PC-3 (cell line): ENCODE results near the gene RPAP2. TPM values are rescaled to one million over a fixed set of nuclear protein-coding genes. Genes with fewer than 3 reads are reported as not detected.

Experiments used
- ATAC-seq: fragments of 200-7000 bp; cut with Tn5 transposase; 2 replicates; pipeline ENCODE4 v1.9.1; 2020; ENCODE audit warnings: mild to moderate bottlenecking, moderate library complexity
- BruUV-seq: library from RNA; stranded (reverse); fragments of 400-500 nt; replicated peaks from 2 replicates; lab custom pipeline; 2021; lab: Mats Ljungman, UMichigan
- CTCF ChIA-PET: fragments of 300-600 bp; sonication (Branson Sonifier 250); formaldehyde crosslinking; loops from one replicate; lab custom pipeline; 2022; ENCODE audit warnings: antibody characterized with exemption; lab: Charles Lee
- POLR2A ChIA-PET: fragments of 300-600 bp; sonication (Branson Sonifier 250); formaldehyde crosslinking; loops from one replicate; lab custom pipeline; 2022; ENCODE audit warnings: antibody characterized with exemption; ENCODE audit not compliant: unreplicated experiment; lab: Charles Lee
- DNase-seq: peaks from one replicate; pipeline ENCODE4 v3.0.0-alpha.2; 2015
- H2AFZ ChIP-seq: fragments of 300-600 bp; sonication (generic); 2 replicates; pipeline ENCODE4 v1.6.0; 2016; ENCODE audit warnings: antibody characterized with exemption, low read length
- H3F3A ChIP-seq: fragments of 300-600 bp; sonication (generic); one replicate; pipeline ENCODE4 v1.6.0; 2017; ENCODE audit warnings: antibody characterized with exemption, low read length, control low read depth, mild to moderate bottlenecking; ENCODE audit not compliant: unreplicated experiment
- H3K27ac ChIP-seq: fragments of 300-600 bp; sonication (generic); 2 replicates; pipeline ENCODE4 v1.5.1; 2016; ENCODE audit warnings: mild to moderate bottlenecking, low read length
- H3K27me3 ChIP-seq: fragments of 300-600 bp; sonication (generic); 2 replicates; pipeline ENCODE4 v1.6.1; 2016; ENCODE audit warnings: low read length, mixed read lengths
- H3K36me3 ChIP-seq: fragments of 300-600 bp; sonication (generic); 2 replicates; pipeline ENCODE4 v1.6.1; 2016; ENCODE audit warnings: low read depth, mixed run types, low read length, mixed read lengths
- H3K4me1 ChIP-seq: fragments of 300-600 bp; sonication (generic); 2 replicates; pipeline ENCODE4 v1.5.1; 2016; ENCODE audit warnings: low read length; ENCODE audit not compliant: insufficient read depth
- H3K4me2 ChIP-seq: fragments of 300-600 bp; sonication (generic); 2 replicates; pipeline ENCODE4 v1.6.0; 2016; ENCODE audit warnings: low read length
- H3K4me3 ChIP-seq: fragments of 300-600 bp; sonication (generic); 2 replicates; pipeline ENCODE4 v1.5.1; 2016; ENCODE audit warnings: mild to moderate bottlenecking, low read length, mixed read lengths
- H3K79me2 ChIP-seq: fragments of 300-600 bp; sonication (generic); 2 replicates; pipeline ENCODE4 v1.6.1; 2017; ENCODE audit warnings: low read length, mixed read lengths
- H3K9ac ChIP-seq: fragments of 300-600 bp; sonication (generic); 2 replicates; pipeline ENCODE4 v1.6.0; 2016; ENCODE audit warnings: mild to moderate bottlenecking, low read length
- H3K9me2 ChIP-seq: fragments of 300-600 bp; sonication (generic); replicated peaks from 2 replicates; pipeline ENCODE4 v1.6.1; 2016; ENCODE audit warnings: mixed run types, low read length, mixed read lengths
- H3K9me3 ChIP-seq: fragments of 300-600 bp; sonication (generic); 2 replicates; pipeline ENCODE4 v1.6.1; 2016; ENCODE audit warnings: low read length, mixed read lengths
- H4K20me1 ChIP-seq: fragments of 300-600 bp; sonication (generic); 2 replicates; pipeline ENCODE4 v1.6.1; 2016; ENCODE audit warnings: low read length, mixed read lengths
- CTCF ChIP-seq: fragments of 300-600 bp; sonication (generic); conservative IDR thresholded peaks from 2 replicates; pipeline ENCODE4 v1.5.1; 2017; ENCODE audit warnings: antibody characterized with exemption, low read depth, mild to moderate bottlenecking, low read length
- EZH2 ChIP-seq: fragments of 300-600 bp; sonication (generic); IDR thresholded peaks from one replicate; pipeline ENCODE4 v1.6.1; 2017; ENCODE audit warnings: antibody characterized with exemption, mild to moderate bottlenecking, low read length; ENCODE audit not compliant: unreplicated experiment
- EZH2phosphoT487 ChIP-seq: fragments of 300-600 bp; sonication (generic); IDR thresholded peaks from 2 replicates; pipeline ENCODE4 v1.6.1; 2018; ENCODE audit warnings: mild to moderate bottlenecking, antibody characterized with exemption, low read length, borderline replicate concordance
- intact Hi-C: fragments of 100-400 bp; cut with micrococcal nuclease; formaldehyde crosslinking; loops from 2 replicates; pipeline ENCODE4 v1.9.0; 2023
- total RNA-seq: library from RNA; depleted of rRNA; stranded (reverse); fragments of >200 nt; gene quantifications from 2 replicates; pipeline ENCODE4 v1.2.3, GENCODE V29; 2014

Gene RPAP2
- total RNA-seq, 1 experiment from 2014 or later = 4.3 TPM

- Histone ChIP-seq H4K20me1 (no peaks in the 10 kb centered on the region), H3K79me2 (no peaks in the 10 kb centered on the region), H3K9me2 (no peaks in the 10 kb centered on the region), H3K4me1 (0 out of 2 replicates have a peak, but pooled peaks cover 7% of the 10 kb centered on the region), H3K4me3 (no peak overlapping the region), H3K27ac (no peak overlapping the region), H3K9ac (no peak overlapping the region), H3K4me2 (no peak overlapping the region), H3F3A (no peaks in the 10 kb centered on the region), H3K9me3 (no peaks in the 10 kb centered on the region), H2AFZ (no peak overlapping the region), H3K27me3 (no peaks in the 10 kb centered on the region), H3K36me3 (no peaks in the 10 kb centered on the region)
- DNase-seq = no peak
- BruUV-seq = no TSS peak
- POLR2A ChIA-PET = no interaction called here
- no peak for ATAC-seq
- TF ChIP-seq CTCF = no peak
- TF ChIP-seq EZH2 = no peak
- TF ChIP-seq EZH2phosphoT487 = no peak
- CTCF ChIA-PET = no interaction called here
- intact Hi-C loops = no loop called here
These were observed 142.4 kb downstream of the RPAP2 start for GRCh38 chr1:92441316-92441696.

DNA sequence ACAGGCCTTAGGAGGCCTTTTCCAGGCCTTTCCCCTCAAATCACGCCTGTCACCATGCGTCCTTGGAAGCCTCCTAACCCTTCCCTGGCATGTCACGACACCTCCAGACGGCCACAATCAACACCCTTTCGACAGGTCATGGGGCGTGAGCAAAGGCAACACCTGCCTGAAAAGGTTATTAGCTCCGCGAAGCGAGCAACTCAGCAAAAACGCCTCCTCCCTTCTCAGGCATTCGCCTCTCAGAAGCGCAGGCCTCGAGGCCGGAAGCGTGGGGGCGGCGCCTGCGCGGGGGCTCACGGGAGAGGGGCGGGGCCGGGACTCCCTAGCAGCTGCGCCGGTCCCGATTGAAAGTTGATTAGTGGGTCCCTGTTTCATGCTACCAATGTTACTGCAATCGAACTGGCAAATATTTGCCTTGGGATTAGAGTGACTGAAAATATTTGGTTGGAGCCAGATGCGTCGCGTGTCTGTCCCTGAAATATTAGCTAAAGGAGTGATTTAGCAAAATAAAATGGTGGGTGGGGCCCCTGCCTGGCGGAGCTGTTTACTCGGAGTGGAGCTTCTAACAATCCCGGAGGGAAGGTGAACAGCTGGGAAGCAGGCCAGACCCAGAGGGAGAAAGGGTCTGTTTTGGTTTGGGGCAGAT is 143.0 kb downstream of the RPAP2 start:
- Histone ChIP-seq H3K36me3 (no peaks in the 10 kb centered on the region), H3K4me1 (0 out of 2 replicates have a peak, but pooled peaks cover 7% of the 10 kb centered on the region), H3F3A (no peaks in the 10 kb centered on the region), H4K20me1 (no peaks in the 10 kb centered on the region), H3K27ac (no peak overlapping the region), H3K4me3 (no peak overlapping the region), H3K9me3 (no peaks in the 10 kb centered on the region), H3K79me2 (no peaks in the 10 kb centered on the region), H3K4me2 (no peak overlapping the region), H3K27me3 (no peaks in the 10 kb centered on the region), H2AFZ (no peak overlapping the region), H3K9me2 (no peaks in the 10 kb centered on the region), H3K9ac (no peak overlapping the region)
- POLR2A ChIA-PET = no interaction called here
- intact Hi-C loops = no loop called here
- TF ChIP-seq EZH2 (no peak), CTCF (no peak), EZH2phosphoT487 (no peak)
- ATAC-seq (no peak), DNase-seq (no peak)
- BruUV-seq = no TSS peak
- CTCF ChIA-PET = no interaction called here

DNA sequence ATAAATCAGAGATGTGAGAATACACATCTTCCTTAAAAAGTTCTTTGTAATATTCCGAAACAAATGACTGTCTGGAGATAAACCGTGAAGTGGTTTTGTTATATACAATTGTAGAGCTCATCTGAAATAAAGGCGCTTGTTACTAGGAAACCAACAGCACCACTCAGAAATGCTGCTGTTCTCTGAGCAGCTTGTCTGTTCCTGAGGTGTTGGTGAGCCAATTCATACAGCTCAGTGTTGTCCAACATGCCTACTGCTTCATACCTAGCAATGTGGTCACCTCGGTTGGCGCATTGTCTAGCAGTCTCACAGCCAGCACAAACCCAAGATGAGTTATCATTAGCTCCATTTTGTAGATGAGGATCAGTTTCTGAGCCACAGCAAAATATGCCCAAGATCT is 143.5 kb downstream of the RPAP2 start:
- Histone ChIP-seq H3K79me2 (no peaks in the 10 kb centered on the region), H3K27me3 (no peaks in the 10 kb centered on the region), H3K36me3 (no peaks in the 10 kb centered on the region), H3K4me3 (no peak overlapping the region), H3K4me1 (0 out of 2 replicates have a peak, but pooled peaks cover 7% of the 10 kb centered on the region), H3K27ac (no peak overlapping the region), H2AFZ (no peak overlapping the region), H3K9me2 (no peaks in the 10 kb centered on the region), H3K4me2 (no peak overlapping the region), H4K20me1 (no peaks in the 10 kb centered on the region), H3K9me3 (no peaks in the 10 kb centered on the region), H3K9ac (no peak overlapping the region), H3F3A (no peaks in the 10 kb centered on the region)
- CTCF ChIA-PET = no interaction called here
- DNase-seq (no peak), ATAC-seq (no peak)
- TF ChIP-seq EZH2 (no peak), CTCF (no peak), EZH2phosphoT487 (no peak)
- POLR2A ChIA-PET = no interaction called here
- BruUV-seq = no TSS peak
- intact Hi-C loops = no loop called here
